ENCODE results near the gene KRTAP10-12.

Gene KRTAP10-12

GRCh38 chr21:44671911-44672310 is 25.1 kb upstream of the KRTAP10-12 start:
- DNase-seq (ENCODE audit: low spot score), result no peak
- TF ChIP-seq CTCF (conservative IDR thresholded peaks at IDR 0.05; ENCODE audit: low read depth), result no peak
- ChIA-PET CTCF (interaction anchor here (0.6 kb wide), 1 partner anchor 182 kb away, joined by 3 read pairs; no protein-coding TSS in a partner anchor), POLR2A (ENCODE audit: low non-redundant PET) (no interaction called here)
- no peak overlapping the region for H3K27ac ChIP-seq

DNA sequence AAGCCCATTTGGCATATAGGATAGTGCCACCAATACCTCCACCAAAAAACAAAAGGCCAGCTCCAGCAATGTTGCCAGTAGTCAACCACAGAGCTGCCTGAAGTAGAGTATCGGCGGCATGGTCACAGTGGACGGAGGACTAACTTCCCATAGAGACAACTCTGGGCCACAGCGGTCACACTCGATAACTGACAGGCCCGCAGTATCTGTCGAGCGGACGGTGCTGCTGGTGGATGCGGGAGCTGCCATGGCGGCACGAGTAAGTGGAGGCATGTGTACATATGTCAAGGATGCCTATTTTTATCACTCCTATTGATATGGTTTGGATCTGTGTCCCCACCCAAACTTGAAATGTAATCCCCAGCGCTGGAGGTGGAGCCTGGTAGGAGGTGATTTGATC is 19.1 kb upstream of the KRTAP10-12 start:
- POLR2A ChIA-PET (ENCODE audit: low non-redundant PET), result no interaction called here
- no peak for DNase-seq (ENCODE audit: low spot score)
- TF ChIP-seq CTCF (conservative IDR thresholded peaks at IDR 0.05; ENCODE audit: low read depth), result no peak
- no peak overlapping the region for H3K27ac ChIP-seq
- CTCF ChIA-PET, result no interaction called here

- no peak for DNase-seq (ENCODE audit: low spot score)
- H3K27ac ChIP-seq, result no peak overlapping the region
- no peak for TF ChIP-seq CTCF (conservative IDR thresholded peaks at IDR 0.05; ENCODE audit: low read depth)
- ChIA-PET POLR2A (ENCODE audit: low non-redundant PET) (no interaction called here), CTCF (no interaction called here)
These were observed 15.8 kb upstream of the KRTAP10-12 start for GRCh38 chr21:44681152-44681551.

DNA sequence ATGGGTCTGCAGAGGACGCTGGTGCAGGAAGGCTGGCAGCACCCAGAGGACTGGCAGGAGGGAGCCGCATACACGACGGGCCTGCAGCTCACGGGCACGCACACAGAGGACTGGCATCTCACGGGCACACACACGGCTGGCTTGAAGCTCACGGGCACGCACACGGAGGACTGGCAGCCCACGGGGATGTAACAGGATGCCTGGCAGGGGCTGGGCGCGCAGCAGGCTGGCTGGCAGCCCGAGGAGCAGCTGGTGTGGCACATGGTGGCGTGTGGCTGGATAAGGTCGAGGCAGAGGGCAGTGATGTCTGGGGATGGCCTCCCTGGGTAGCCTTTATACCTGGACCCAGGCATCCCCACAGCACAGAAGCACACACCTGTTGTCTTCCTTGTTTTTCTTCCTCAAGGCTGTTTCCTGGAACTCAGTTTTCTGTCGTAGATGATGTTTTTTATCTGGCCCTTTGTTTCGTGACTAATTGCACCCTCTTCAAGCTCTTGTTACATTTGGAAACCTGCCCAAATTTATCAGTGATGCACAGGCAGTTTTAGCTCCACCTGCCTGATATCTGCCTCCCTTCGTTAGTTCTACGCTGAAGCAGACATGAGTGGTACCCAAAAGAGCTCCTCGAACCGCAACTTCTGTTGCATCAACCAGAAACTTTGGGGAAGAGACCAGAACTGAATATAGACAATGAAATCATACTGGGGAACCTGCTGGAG is 15.0 kb upstream of the KRTAP10-12 start, which contains the start of gene KRTAP12-1:
TSS of gene KRTAP12-1 (minus strand) at position 303 of the 719 bp plus-strand sequence. CDS start at position 263, 40 bp downstream.
- DNase-seq (ENCODE audit: low spot score), result no peak
- ChIA-PET CTCF (no interaction called here), POLR2A (ENCODE audit: low non-redundant PET) (no interaction called here)
- no peak for TF ChIP-seq CTCF (conservative IDR thresholded peaks at IDR 0.05; ENCODE audit: low read depth)
- no peak within 1 kb of the TSS for H3K27ac ChIP-seq

DNA sequence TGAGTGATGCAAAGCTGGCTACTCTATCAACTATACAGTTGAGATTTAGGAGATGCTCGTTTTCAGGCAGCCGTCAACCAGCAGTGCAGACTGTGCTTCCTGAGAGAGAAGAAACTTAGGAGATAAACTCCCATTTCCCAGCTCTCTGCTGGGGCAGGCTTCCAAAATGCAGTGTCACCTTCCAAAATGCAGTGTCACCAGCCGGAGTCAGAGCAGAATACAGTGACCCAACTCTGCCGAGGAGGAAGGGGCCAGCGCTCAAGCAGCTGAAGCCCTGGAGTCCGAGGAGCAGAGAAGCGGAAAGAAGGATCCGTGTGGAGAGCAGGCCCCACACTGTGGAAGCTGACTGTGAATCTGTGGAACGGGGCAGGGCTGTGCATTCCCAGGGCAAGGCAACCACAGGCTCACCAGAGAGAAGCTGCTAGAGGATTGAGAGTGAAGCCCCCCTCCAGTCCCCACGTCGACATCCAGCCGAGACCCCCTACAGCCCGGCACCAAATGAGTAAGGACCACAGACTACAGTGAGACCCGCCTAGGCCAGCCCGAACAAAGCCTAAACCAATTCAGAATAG is 14.3 kb upstream of the KRTAP10-12 start:
- ChIA-PET CTCF (no interaction called here), POLR2A (ENCODE audit: low non-redundant PET) (no interaction called here)
- no peak overlapping the region for H3K27ac ChIP-seq
- DNase-seq (ENCODE audit: low spot score), result no peak
- no peak for TF ChIP-seq CTCF (conservative IDR thresholded peaks at IDR 0.05; ENCODE audit: low read depth)

- H3K27ac ChIP-seq, result no peak overlapping the region
- ChIA-PET POLR2A (ENCODE audit: low non-redundant PET) (no interaction called here), CTCF (no interaction called here)
- no peak for TF ChIP-seq CTCF (conservative IDR thresholded peaks at IDR 0.05; ENCODE audit: low read depth)
- DNase-seq (ENCODE audit: low spot score), result no peak
These were observed 12.9 kb upstream of the KRTAP10-12 start for GRCh38 chr21:44684077-44684476.
